OCI-LY7 (cell line): Measurements from ENCODE around the gene PPP1R16B. TPM values are rescaled to one million over a fixed set of nuclear protein-coding genes. Genes with fewer than 3 reads are reported as not detected.

Experiments
- BruUV-seq: library from RNA; stranded (reverse); fragments of 400-500 nt; replicated peaks from 2 replicates; lab custom pipeline; 2021; lab: Mats Ljungman, UMichigan
- CTCF ChIA-PET: fragments of 300-600 bp; sonication (Branson Sonifier 250); formaldehyde crosslinking; loops from one replicate; lab custom pipeline; 2022; ENCODE audit warnings: antibody characterized with exemption; ENCODE audit not compliant: unreplicated experiment; lab: Charles Lee
- POLR2A ChIA-PET: fragments of 300-600 bp; sonication (Branson Sonifier 250); formaldehyde crosslinking; loops from one replicate; lab custom pipeline; 2022; ENCODE audit warnings: antibody characterized with exemption; lab: Charles Lee
- DNase-seq: peaks from one replicate; pipeline ENCODE4 v3.0.0-alpha.2; 2015; ENCODE audit warnings: low spot score
- H2AFZ ChIP-seq: fragments of 200-600 bp; sonication (generic), shearing (Covaris generic); 2 replicates; pipeline ENCODE4 v1.6.1; 2014; ENCODE audit warnings: mild to moderate bottlenecking, antibody characterized with exemption, low read length, moderate library complexity
- H3K27ac ChIP-seq: fragments of 200-600 bp; sonication (generic); 2 replicates; pipeline ENCODE4 v1.5.1; 2014; ENCODE audit warnings: mixed run types, low read depth, mild to moderate bottlenecking, moderate library complexity, low read length, inconsistent platforms; ENCODE audit not compliant: poor library complexity, severe bottlenecking
- H3K36me3 ChIP-seq: fragments of 200-600 bp; sonication (generic); 2 replicates; pipeline ENCODE4 v1.6.1; 2014; ENCODE audit warnings: mild to moderate bottlenecking, antibody characterized with exemption, low read length, moderate library complexity, mixed read lengths; ENCODE audit not compliant: insufficient read depth
- H3K4me1 ChIP-seq: fragments of 200-600 bp; sonication (generic); 2 replicates; pipeline ENCODE4 v1.5.1; 2014; ENCODE audit warnings: mild to moderate bottlenecking, low read length; ENCODE audit not compliant: insufficient read depth, poor library complexity, severe bottlenecking
- H3K4me2 ChIP-seq: fragments of 200-600 bp; sonication (generic); 2 replicates; pipeline ENCODE4 v1.6.1; 2014; ENCODE audit warnings: mild to moderate bottlenecking, low read length
- H3K4me3 ChIP-seq: fragments of 200-600 bp; sonication (generic); 2 replicates; pipeline ENCODE4 v1.5.1; 2014; ENCODE audit warnings: mild to moderate bottlenecking, low read depth, low read length; ENCODE audit not compliant: poor library complexity, severe bottlenecking
- H3K79me2 ChIP-seq: fragments of 200-600 bp; sonication (generic); 2 replicates; pipeline ENCODE4 v1.6.1; 2016; ENCODE audit warnings: low read depth, mild to moderate bottlenecking, low read length, moderate library complexity, mixed read lengths; ENCODE audit not compliant: insufficient read depth
- H3K9me2 ChIP-seq: fragments of 200-600 bp; sonication (generic); 2 replicates; pipeline ENCODE4 v1.6.1; 2016; ENCODE audit warnings: mild to moderate bottlenecking, low read length, mixed read lengths; ENCODE audit not compliant: insufficient read depth
- H3K9me3 ChIP-seq: fragments of 200-600 bp; sonication (generic); 2 replicates; pipeline ENCODE4 v1.6.1; 2014; ENCODE audit warnings: mild to moderate bottlenecking, mixed run types, low read length, mixed read lengths
- H4K20me1 ChIP-seq: fragments of 200-600 bp; sonication (generic); 2 replicates; pipeline ENCODE4 v1.6.1; 2014; ENCODE audit warnings: mild to moderate bottlenecking, antibody characterized with exemption, low read length, moderate library complexity, mixed read lengths; ENCODE audit not compliant: insufficient read depth
- EZH2phosphoT487 ChIP-seq: fragments of 200-600 bp; sonication (generic); IDR thresholded peaks from 2 replicates; pipeline ENCODE4 v1.6.1; 2018; ENCODE audit warnings: low read depth, borderline replicate concordance, mild to moderate bottlenecking, mixed run types, antibody characterized with exemption, low read length, moderate library complexity, mixed read lengths
- intact Hi-C: fragments of 100-400 bp; cut with micrococcal nuclease; formaldehyde crosslinking; loops from one replicate; pipeline ENCODE4 v1.10.0; 2022; ENCODE audit not compliant: unreplicated experiment
- total RNA-seq, 2 experiments: library from RNA; depleted of rRNA in 1 of 2; stranded (reverse); fragments of >200 nt in 1 of 2; shearing (Covaris generic) in 1 of 2; gene quantifications; 2 replicates each; pipeline ENCODE4 v1.2.3, GENCODE V29; 2014 to 2022
- TF ChIP-seq, protein P1 (sequence below): fragments of 200-600 bp; sonication (generic); conservative IDR thresholded peaks from 2 replicates; pipeline ENCODE4 v1.5.1; 2014; ENCODE audit warnings: mild to moderate bottlenecking, antibody characterized with exemption, low read length, moderate library complexity, mixed read lengths

PPP1R16B gene
- total RNA-seq, 2 experiments from 2014 or later, result 45.4 to 49.7 TPM

DNA sequence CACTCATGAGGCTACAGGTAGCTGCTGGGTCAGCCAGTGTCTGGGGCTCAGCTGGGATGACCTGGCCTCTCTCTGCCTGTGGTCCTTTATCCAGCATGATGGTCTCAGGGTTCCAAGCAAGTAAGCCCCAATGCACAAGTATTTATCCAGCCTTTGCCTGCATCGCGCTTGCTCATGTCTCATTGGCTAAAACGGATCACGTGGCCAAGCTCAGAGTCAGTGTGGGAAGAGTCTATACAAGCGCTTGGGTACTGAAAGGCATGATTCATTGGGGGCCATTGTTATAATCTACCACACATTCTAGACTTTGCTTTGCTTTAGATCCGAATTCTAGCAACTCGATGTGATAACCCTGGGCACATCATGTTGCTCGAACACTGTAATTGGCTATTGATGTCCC is 48.3 kb downstream of the PPP1R16B start:
- TF ChIP-seq, protein P1, sequence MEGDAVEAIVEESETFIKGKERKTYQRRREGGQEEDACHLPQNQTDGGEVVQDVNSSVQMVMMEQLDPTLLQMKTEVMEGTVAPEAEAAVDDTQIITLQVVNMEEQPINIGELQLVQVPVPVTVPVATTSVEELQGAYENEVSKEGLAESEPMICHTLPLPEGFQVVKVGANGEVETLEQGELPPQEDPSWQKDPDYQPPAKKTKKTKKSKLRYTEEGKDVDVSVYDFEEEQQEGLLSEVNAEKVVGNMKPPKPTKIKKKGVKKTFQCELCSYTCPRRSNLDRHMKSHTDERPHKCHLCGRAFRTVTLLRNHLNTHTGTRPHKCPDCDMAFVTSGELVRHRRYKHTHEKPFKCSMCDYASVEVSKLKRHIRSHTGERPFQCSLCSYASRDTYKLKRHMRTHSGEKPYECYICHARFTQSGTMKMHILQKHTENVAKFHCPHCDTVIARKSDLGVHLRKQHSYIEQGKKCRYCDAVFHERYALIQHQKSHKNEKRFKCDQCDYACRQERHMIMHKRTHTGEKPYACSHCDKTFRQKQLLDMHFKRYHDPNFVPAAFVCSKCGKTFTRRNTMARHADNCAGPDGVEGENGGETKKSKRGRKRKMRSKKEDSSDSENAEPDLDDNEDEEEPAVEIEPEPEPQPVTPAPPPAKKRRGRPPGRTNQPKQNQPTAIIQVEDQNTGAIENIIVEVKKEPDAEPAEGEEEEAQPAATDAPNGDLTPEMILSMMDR, result no peak
- TF ChIP-seq EZH2phosphoT487, result no peak
- H2AFZ ChIP-seq, result no peak overlapping the region
- CTCF ChIA-PET, result no interaction called here
- no peak overlapping the region for H3K4me2 ChIP-seq
- POLR2A ChIA-PET, result interaction anchor here (1.2 kb wide), 1 partner anchor 11 kb away, joined by 5 read pairs; no protein-coding TSS in a partner anchor
- no peaks in the 10 kb centered on the region for H3K9me3 ChIP-seq
- peaks cover 49% of the 10 kb centered on the region for H3K79me2 ChIP-seq
- H3K4me1 ChIP-seq, result peaks cover 53% of the 10 kb centered on the region
- intact Hi-C loops, result no loop called here
- H4K20me1 ChIP-seq, result no peaks in the 10 kb centered on the region
- no peaks in the 10 kb centered on the region for H3K9me2 ChIP-seq
- H3K4me3 ChIP-seq, result no peak overlapping the region
- BruUV-seq, result no TSS peak
- no peak for DNase-seq
- peaks cover 58% of the 10 kb centered on the region for H3K36me3 ChIP-seq
- no peak overlapping the region for H3K27ac ChIP-seq

DNA sequence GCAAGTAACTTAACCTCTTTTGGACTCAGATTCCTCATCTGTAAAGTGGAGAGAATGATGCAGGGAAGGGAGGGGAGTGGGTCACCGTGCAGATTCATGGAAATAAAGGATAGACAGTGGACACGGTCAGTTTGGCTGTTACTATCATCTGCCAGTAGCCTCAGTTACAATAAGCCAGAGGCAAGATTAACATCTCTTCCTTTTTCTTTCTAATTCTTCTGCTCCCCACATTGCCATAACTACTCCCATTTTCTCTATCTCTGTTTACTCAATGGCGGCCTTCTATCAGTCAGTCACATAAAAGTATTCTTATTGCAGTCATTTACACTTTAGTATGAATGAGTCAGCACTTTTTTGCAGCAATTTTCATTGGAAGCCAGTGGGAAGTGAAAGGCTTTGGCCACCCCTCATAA is 49.2 kb downstream of the PPP1R16B start:
- DNase-seq, result no peak
- Histone ChIP-seq H3K79me2 (peaks cover 49% of the 10 kb centered on the region), H3K9me2 (no peaks in the 10 kb centered on the region), H3K36me3 (peaks cover 50% of the 10 kb centered on the region), H3K4me2 (no peak overlapping the region), H3K4me1 (peaks cover 57% of the 10 kb centered on the region), H3K27ac (peak overlapping the region; percentile 9), H4K20me1 (no peaks in the 10 kb centered on the region), H3K9me3 (no peaks in the 10 kb centered on the region), H2AFZ (no peak overlapping the region), H3K4me3 (no peak overlapping the region)
- intact Hi-C loops, result no loop called here
- CTCF ChIA-PET, result interaction anchor here (0.7 kb wide), 1 partner anchor 39 kb away, joined by 3 read pairs; no protein-coding TSS in a partner anchor
- no peak for TF ChIP-seq EZH2phosphoT487
- TF ChIP-seq, protein P1, result no peak
- BruUV-seq, result no TSS peak
- POLR2A ChIA-PET, result interaction anchor here (0.6 to 2.1 kb wide), 3 partner anchors 9 to 22 kb away, joined by 3 to 16 read pairs (median 4); no protein-coding TSS in a partner anchor

DNA sequence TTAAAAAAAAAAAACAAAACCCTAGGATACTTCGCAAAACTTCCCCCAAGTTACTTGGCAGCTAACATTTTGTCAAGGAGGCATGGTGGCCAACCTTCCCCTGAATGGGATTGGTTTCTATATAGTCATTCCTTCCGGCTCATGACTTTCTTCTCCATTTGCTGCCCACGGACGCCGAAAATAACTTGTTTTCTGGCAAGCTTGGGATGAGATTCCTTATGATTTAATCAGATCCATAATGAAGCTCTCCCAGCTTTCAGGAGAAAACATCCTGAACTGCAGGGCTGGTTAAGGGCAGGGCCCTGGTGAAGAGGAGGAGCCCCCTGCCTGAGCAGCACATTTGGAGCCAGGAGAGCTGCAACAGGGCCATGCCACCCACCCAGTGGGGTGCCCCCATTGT is 49.9 kb downstream of the PPP1R16B start:
- Histone ChIP-seq H3K27ac (no peak overlapping the region), H3K4me2 (peak overlapping the region; percentile 30; the same call in 1 of the 2 replicates), H3K4me3 (no peak overlapping the region), H3K9me3 (no peaks in the 10 kb centered on the region), H3K4me1 (peaks cover 64% of the 10 kb centered on the region), H3K79me2 (peaks cover 45% of the 10 kb centered on the region; the same call in 1 of the 2 replicates), H4K20me1 (no peaks in the 10 kb centered on the region), H3K36me3 (peaks cover 43% of the 10 kb centered on the region), H3K9me2 (no peaks in the 10 kb centered on the region), H2AFZ (no peak overlapping the region)
- ChIA-PET CTCF (interaction anchor here (0.7 kb wide), 1 partner anchor 38 kb away, joined by 3 read pairs; no protein-coding TSS in a partner anchor), POLR2A (interaction anchor here (0.6 to 2.1 kb wide), 8 partner anchors 10 to 977 kb away, joined by 3 to 16 read pairs (median 4); no protein-coding TSS in a partner anchor)
- no TSS peak for BruUV-seq
- TF ChIP-seq, protein P1, result no peak
- TF ChIP-seq EZH2phosphoT487, result no peak
- no peak for DNase-seq
- intact Hi-C loops, result no loop called here
